HG02610 (cell line): ENCODE results near the gene ACTMAP.

Source experiments
- ATAC-seq: cut with Tn5 transposase; IDR thresholded peaks from one replicate; pipeline ENCODE4 v1.9.1; 2021; ENCODE audit warnings: mild to moderate bottlenecking, moderate library complexity; ENCODE audit not compliant: unreplicated experiment

Gene ACTMAP

DNA sequence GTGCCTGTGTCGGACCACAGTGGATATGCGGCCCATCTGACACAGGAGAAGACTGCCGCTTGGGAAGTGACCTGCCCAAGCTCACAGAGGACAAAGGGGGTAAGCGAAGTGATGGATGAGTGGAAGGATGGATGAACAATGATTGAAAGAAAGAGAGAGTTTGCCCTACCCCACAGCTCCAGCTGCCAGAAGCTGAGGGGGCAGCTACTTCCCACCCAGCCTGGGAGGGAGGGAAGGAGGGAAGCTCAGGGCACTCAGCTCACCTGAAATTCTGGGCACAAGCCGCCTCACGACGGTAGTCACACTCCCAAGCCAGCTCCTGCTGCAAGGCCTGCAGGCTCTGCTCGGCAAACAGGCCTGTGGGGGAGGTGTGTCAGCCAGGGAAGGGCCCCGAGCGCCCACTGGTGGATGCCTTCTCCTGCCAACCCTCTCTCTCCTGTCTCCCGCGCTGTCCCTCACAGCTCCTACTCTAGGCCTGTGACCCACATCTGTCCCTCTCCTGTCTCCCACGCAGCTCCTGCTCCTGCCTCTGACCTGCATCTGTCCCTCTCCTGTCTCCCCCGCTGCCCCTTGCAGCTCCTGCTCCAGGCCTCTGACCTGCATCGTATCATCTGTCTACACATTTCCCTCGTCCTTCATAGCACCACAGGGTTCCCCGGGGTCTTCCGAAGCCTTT is 47.8 kb downstream of the ACTMAP start:
- no peak for ATAC-seq

- ATAC-seq, result no peak
These were observed 48.5 kb downstream of the ACTMAP start for GRCh38 chr19:40701758-40702157.

DNA sequence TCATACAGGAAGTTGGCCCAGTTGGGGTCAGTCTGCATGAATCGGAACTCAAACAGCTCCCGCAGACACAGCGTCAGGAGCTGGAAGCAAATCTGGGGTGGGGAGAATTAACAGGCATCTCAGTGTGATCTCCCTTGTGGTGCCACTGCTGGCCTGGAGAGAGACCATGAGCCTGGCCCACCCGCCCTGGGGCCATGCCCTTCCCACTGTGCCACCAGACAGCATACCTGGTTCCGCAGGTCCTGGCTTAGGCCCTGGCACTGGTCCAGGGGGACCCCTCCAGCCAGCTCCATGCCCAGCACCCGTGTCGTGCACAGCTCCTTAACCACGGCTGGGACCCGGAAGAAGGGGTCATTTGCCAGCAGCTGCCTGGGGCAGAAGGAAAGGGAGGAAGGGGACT is 50.2 kb downstream of the ACTMAP start:
- ATAC-seq, result no peak

DNA sequence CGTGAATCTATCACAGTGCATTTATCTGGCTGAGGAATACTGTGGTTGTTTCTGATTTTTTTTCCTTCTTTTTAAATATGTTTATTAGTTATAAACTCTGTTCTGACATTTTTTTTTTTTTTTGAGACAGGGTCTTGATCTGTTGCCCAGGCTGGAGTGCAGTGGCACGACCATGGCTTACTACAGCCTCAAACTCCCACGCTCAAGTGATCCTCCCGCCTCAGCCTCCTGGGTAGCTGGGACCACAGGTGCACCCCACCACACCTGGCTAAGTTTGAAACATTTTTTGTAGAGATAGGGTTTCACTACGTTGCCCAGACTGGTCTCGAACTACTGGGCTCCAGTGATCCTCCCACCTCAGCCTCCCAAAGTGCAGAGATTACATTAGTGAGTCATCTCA is 53.3 kb downstream of the ACTMAP start:
- no peak for ATAC-seq

DNA sequence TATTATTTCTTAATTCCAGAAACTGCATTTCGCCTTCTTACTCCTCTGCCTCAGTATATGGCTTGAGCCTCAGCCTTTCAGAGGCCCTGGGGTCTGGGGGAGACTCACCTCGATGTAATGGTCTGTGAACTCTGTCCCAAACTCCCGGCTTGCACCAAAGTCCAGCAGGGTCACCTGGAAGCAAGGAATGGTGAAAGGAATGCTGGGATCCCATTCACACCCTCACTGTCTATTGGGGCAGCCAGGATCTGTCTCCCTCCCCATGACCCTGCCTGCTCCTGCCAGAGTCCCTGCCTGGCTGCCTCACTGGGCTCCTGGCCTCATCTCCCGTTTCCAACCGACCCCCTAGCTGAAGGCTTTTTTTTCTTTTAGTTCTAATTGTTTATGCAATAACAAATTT is 54.4 kb downstream of the ACTMAP start:
- no peak for ATAC-seq

GRCh38 chr19:40693896-40694295 is 56.4 kb downstream of the ACTMAP start:
- ATAC-seq, result no peak

- no peak for ATAC-seq
These were observed 57.0 kb downstream of the ACTMAP start for GRCh38 chr19:40693150-40693788.

DNA sequence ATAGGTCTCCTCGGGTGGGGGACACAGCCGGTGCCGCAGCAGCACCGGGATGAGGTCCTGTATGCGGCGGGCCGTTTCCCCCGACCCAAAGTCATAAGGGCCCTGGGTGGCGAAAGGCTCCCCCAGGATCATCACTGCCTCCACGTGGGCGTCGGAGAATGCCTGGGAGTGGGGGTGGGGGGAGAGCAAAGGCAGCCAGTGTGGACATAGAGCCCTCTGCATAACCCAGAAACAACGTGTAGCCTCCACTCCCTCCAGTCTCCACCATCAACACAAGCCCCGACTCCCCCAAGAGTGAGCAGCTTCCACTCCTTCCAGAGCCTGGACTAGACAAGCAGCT is 58.1 kb downstream of the ACTMAP start:
- ATAC-seq, result no peak

DNA sequence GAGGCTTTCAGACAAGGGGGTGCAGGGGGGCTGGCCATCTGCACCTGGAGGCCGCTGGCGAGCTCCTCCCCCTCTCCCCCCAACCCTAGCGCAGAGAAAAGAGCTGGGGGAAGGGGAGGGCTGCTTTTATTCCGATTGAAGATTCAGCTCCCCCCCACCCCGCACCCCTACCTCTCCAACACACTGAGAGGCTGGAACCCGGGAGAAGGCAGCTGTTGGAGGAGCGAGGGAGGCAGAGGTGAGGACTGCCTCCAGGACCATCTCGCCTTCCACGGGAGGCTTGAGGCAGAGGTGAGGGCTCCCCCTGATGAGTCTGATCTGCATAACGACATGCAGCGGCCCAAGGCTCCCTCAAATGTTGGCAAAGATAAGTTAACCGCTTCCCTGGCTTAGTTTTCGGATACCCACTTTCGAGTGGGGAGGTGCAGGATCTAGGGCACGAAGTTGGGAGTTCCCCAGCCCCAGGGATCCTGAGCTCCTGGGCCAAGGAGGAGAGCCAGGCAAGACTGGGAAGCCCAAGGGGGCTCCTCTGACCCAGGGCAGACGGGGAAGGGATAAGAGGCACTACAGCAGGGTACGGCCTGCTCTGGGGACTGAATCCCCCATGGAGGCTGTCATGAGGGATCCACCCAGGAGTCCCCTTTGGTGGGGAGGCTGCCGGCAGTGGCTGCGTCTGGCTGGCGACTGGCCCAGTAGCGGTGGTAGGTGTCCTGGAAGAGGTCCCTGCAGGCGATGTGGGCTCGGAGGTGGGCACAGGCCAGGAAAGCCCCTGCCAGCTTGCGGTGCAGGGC is 58.7 kb downstream of the ACTMAP start:
- ATAC-seq, result no peak
